IPS-NIHi7 (cell line): ENCODE results near the gene HDAC8.
"Not testable (repeated sequence)": the region's sequence is repeated elsewhere in the genome, so short reads cannot be mapped to it uniquely, and the experiment has no call there.

Experiments
- DNase-seq: peaks from one replicate; pipeline ENCODE4 v3.0.0; 2012; ENCODE audit warnings: mixed read lengths; ENCODE audit errors: extremely low spot score

HDAC8 gene

GRCh38 chrX:72319651-72320050, 253.0 kb downstream of the HDAC8 start:
- DNase-seq, result not testable (repeated sequence)

DNA sequence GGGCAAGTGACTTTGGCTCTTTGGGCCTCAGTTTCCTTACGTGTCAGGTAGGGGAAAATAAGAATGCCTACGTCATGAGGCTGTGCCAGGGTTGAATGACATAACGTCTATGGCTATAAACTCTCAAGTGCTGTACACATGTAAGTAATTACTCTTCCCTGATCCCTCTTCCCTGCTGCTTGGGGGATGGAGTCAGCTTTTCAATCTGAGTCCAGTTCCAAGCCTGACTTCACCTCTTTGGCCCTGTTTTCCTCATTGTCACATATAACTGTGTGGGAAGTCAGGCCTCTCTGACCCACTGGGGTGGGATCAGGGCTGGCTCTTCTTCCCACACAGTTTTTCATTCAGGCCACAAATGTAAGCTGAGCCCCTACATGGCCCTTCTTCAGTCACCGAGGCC, 255.5 kb downstream of the HDAC8 start:
- DNase-seq, result no peak

DNA sequence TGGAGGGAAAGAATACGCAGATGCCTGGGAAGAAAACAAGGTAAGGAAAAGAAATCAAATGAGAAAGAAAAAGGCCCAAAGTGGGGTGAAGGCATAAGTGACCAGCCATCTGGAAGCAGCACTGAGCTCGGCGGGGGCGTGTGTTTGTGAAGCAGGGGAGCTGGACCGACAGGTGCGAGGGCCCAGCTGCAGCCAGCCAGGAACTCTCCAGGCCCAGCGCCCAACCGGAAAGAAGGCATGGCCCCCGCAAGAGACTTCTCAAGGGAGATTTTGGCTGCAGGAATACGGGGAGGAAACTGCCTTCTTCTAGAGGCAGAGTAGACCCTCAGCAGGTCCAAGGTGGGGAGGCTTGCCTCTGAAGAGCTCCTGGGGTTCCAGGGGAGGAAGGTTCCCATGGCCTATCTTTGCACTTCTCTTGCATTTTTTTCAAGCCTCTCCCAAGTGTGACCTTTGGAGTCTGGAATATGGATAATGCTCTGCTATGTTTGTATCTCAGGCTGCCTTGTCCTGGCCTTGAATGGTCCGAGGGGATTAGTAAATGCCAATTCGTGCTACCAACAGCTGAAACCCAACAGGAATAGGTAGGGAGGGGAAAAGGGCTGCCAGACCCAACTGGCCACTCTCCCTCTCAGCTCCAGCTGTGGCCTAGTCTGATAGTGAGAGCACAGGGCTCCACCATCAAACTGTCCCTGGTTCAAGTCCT, 256.1 kb downstream of the HDAC8 start:
- DNase-seq, result no peak

DNA sequence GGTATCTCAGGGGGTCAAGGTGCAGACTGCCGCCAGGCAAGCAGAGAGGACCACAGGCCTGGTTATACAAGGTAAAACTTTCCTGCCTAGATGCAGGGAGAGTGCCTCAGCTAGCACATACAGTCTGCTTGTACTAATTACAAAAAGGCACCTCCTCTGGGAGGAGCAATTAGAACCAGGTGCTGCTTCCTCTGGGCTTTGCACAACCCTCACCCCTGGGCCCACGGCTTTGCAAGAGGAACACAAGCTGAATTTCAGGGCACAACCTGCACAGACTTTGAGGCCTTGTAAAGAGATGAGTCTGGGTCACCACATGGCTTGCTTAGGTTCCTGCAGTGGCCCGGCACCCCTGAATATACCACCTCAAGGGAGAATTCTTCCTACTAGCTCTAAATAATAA, 257.8 kb downstream of the HDAC8 start:
- DNase-seq, result no peak

DNA sequence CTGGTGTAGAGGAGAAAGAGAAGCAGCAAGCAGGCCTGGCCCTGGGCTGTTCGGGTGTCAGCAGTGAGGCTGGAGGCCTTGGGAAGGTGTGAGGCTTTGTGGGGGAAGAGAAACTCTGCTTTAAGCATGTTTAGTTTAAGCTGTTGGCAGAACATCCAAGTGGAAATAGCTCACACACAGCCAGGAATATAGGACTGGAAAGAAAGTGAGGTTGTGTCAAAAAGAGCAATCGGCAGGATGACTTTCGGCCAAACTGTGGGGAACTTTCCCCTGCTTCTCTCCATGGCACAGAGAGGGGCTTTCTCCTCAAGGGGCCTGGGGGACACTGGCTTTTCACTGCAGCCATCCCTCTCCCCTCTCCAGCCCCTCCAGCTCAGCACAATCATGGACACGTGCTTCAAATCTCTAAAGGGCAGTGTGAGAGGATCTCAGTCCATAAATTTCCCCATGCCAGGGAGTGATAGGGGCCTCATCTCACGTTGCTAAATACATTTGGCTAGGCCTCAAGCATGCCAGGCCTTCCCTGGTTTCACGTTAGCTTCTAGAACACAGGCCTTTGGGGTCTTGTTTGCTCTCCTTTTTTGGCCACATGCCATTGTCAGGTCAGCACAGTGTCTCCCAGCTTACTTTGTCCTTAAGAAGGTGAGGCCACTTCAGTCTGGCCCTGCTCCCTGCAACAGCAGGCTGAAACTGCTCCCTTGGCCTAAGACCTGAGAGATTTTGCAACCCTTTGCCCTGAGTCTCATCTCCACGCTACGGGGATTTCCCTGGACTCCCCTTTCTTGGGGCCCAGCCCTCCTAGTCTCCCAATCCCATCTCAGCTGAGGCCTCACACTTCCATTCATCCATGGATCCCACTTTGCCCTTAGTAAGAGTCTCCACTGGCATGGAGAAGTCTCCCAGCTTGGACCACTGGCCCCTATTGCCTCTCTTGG, 258.7 kb downstream of the HDAC8 start:
- no peak for DNase-seq

DNA sequence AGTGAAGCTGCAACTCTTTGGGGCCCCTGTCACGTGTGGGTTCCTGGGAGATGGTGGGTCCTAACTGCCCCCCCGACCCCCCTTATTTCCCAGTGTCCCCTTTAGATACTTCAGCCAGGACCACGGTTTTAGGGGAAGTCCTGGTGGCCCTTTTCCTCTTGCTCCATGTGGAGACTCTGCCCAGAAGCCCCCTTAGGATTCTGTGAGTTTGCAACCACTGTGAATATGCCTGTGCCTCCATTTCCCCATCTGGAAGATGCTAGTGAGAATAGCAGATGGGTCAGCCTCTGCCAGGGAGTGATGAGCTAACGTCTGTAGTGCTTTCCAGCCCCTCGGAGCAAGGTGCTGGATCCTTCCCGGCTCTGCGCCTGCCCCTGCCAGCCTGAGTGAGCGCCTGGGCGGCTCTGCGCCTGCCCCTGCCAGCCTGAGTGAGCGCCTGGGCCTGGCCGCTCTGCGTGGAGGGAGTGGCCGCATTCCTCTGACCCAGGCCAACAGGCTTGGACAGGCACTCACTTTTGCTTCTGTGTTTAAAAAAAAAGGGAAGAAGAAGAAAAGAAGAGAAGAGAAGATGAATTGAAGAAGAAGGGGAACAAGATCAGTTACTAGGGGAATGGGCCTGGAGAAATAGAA, 260.2 kb downstream of the HDAC8 start:
- DNase-seq, result no peak

GRCh38 chrX:72309297-72310071, 263.2 kb downstream of the HDAC8 start:
- no peak for DNase-seq

GRCh38 chrX:72308566-72309296, 263.9 kb downstream of the HDAC8 start:
- peak; percentile 70 for DNase-seq

- DNase-seq, result no peak
These were observed 264.5 kb downstream of the HDAC8 start for GRCh38 chrX:72308209-72308565.

DNA sequence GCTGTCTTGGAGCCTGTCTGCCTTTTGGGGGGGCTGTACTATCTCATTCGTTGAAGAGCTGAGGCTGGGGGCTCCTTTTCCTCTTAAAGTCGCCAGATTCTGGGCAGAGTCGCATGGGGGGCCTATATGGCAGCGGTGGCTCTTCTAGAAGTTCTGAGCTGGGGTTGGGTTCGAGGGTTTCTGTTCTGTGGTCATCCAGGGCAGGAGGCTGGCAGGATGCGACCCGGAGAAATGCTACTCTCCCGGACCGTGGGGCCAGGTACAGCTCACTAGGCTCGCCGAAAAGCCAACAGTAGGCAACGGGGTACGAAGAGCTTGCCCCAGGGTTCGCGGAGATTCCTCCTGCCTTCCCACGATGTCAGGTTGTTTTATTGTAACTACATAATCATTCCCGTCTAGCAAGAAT, 265.0 kb downstream of the HDAC8 start:
- no peak for DNase-seq

DNA sequence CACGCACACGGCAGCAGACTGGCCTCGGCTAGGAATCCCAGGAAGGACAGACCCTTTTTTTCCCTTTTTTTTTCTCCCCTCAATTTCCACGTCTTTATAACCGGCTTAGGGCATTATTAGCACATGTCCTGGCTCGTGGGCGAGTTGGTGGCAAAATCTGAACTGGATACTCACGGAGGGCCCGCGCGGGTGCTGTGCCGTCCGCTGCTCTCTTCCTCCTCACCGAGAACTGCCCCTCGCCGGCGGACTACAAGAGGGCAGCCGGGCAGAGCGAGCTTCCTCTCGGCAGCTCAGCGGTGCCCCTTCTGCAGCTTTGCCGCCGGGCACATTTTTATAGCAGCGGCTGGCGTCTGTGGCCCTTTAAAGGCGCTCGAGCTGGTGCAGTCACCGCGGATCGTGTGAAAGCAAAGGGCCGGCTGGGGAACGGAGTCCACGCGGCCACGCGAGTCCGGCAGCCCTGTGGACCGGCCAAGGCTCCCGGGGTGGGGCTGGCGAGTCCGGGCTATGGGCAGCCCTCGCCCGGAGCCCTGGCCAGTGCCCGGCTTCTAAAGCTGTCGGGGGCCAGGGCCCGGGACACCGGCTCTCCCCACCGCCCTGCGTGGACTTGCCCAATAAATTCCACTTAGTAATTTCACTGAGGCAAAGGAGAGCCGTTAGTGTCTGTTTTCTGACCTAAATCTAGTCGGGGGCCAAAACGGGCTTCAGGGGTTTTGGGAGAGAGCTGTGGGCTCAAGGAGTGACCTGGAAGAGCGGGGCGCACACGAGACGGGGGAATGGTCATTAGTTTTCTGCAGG, 265.6 kb downstream of the HDAC8 start:
- DNase-seq, result peak; percentile 41

DNA sequence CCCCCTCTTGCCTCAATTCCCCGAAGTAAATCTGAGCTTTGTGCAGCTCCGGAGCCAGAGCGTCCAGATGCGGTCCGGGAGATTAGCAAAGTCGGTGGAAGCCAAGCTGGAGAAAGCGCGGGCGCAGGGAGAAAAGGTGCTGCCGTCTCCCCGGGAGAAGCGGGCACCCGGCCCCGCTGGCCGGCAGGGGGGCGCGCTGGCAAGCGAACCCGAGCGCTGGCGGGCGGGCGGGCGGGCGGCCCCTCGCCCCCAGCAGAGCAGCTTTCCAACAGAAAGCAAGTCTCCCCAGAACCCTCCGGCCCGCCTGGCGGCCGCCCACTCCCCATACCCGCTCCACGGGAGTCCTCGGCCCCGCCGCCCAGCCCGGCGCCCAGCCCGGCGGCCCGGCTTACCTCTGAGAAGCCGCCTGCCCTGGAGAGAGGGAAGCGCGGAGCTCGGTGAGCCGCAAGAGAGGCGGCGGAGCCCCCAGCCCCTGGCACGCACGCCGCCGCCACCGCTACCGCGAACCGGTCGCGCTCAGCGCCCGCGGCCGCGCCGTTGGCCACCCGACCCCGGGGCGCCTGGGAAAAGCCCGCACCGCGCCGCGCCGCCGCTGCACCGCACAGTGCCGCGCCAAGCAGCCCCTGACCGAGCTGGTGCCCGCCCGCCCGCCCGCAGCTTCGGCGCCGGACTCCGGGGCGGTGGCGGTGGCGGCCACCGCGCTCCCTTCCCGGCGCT, 266.4 kb downstream of the HDAC8 start:
- no peak for DNase-seq

DNA sequence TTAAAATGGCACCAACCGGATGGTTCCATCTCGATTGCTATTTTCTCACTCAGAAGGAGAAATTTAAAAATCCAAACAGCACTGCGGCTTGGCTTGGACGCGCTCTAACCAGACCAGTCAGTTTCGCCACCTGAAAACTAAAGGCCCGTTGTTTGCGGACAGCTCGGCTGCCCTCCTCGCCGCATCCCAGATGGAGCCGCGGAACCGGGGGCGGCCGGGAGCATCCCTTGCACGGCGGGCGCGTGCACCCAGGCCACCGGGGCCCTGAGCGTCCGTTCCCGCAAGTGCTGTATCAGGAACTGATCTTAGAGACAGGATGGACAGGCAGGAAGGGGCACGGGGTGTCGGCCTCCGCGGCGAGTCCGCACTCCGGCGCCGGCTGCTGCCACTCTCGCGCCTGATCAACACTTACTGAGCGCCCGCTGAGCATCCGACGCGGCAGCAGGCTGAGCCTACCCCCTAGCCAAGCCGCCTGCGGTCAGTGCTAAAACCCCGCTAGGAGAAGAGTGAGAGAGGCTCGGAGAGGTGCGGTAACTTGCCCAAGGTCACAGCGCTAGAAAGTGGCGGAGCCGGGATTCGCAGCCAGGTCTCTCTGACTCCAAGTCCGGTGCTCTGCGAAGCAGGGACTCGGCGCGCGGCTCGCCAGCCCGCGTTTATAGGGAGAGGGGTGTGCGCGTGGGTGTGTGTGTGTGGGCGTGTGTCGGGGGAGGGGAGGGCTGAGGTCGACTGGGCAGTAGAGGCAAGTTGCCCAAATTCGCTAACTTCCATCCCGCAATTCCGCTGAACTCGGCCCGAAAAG, 267.2 kb downstream of the HDAC8 start, which contains the start of gene CITED1:
Gene CITED1 (minus strand): TSS at position 629 of the 799 bp plus-strand sequence. CDS start 3,045 bp downstream, outside the sequence.
- no peak for DNase-seq

- DNase-seq, result no peak
These were observed 267.8 kb downstream of the HDAC8 start for GRCh38 chrX:72304877-72305276.

- DNase-seq, result no peak
These were observed 270.9 kb downstream of the HDAC8 start for GRCh38 chrX:72301781-72302180.

DNA sequence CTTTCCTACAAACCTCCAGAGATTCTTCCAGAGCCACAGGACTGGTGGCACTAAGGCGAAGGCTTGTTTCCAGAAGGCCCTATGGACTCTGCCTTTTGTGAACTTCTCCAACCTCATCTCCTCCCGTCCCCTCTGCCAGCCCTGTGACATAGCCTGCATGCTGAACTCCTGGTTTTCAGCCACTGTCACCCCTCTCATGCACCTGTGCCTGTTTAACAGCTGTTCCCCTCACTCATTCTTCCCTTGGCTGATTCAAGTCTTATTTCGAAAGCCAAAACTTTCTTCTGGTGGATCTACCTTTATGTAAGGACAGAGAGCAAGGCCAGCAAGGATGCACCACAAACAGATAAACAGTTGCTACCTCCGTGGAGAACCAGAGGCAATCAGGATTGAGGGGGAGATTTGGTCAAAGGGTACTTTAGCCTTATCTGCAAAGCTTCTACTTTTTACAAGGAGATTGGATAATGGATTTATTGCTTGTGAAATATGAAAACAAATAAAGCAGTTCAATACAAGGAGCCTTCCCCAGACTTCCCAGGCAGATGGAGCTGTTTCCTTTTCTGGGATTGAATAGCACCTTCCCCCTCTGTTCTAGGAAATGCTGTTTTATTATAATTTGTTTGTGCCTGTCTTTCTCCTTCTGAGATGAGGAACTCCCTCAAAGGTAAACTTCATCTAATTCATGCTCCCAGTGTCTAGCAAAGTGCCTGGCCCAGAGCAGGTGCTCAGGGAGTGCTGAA, 272.6 kb downstream of the HDAC8 start:
- DNase-seq, result no peak

GRCh38 chrX:72297953-72298730, 274.5 kb downstream of the HDAC8 start:
- DNase-seq, result peak; percentile 60
